ENCODE results near the gene SIGLEC12. TPM values are rescaled to one million over a fixed set of nuclear protein-coding genes. Genes with fewer than 3 reads are reported as not detected.

SIGLEC12 gene
- total and polyA plus RNA-seq, 9 of the 15 experiments (the other 6 are each of a cell fraction or from before 2014, with no cell fraction given) = 0.08 to 1.3 (median 0.54) TPM

GRCh38 chr19:51458899-51459505, 42.6 kb downstream of the SIGLEC12 start (continued):
- TF ChIP-seq PBX2 (CRISPR knock-in tag; IDR thresholded peaks at IDR 0.05; ENCODE audit: low read depth) (no peak), PBX2 (tag; conservative IDR thresholded peaks at IDR 0.05; ENCODE audit: low read depth) (no peak), DLX4 (CRISPR knock-in tag; IDR thresholded peaks at IDR 0.05) (no peak), ETV6 (IDR thresholded peaks at IDR 0.05; ENCODE audit: borderline replicate concordance in 1 of 2, low read depth in 2 of 2, low read length in 1 of 2) (no peak), ETV6 (CRISPR knock-in tag; IDR thresholded peaks at IDR 0.05; ENCODE audit: borderline replicate concordance) (no peak)

- intact Hi-C loops (cut with micrococcal nuclease) (no loop called here), in situ Hi-C loops (cut with MboI) (no loop called here)
- Histone ChIP-seq H3K9me1 (ENCODE audit: control insufficient read depth, insufficient read depth, low read length) (no peaks in the 10 kb centered on the region), H3K4me1 (replicated peaks in 1 of 2; ENCODE audit: control insufficient read depth in 2 of 2, insufficient read depth in 2 of 2, low read length in 2 of 2) (peaks cover 13 to 36% of the 10 kb centered on the region in 2 experiments; a peak in 4 of 5 replicates), H2AFZ (ENCODE audit: low read depth, low read length) (0 out of 2 replicates have a peak within 1 kb of the TSS, but pooled peaks have one; percentile 24), H3K27ac (ENCODE audit: extremely low read depth, low read depth, low read length) (no peak within 1 kb of the TSS), H4K20me1 (replicated peaks; ENCODE audit: control insufficient read depth, insufficient read depth, low read length) (no peaks in the 10 kb centered on the region), H3K4me3 (no peak within 1 kb of the TSS), H3K36me3 (ENCODE audit: control insufficient read depth, insufficient read depth, low read length) (no peaks in the 10 kb centered on the region), H3K9me3 (replicated peaks; ENCODE audit: control insufficient read depth, insufficient read depth, low read depth, low read length) (no peaks in the 10 kb centered on the region), H3K4me2 (ENCODE audit: insufficient read depth, low read length) (no peak within 1 kb of the TSS), H3K79me2 (ENCODE audit: control insufficient read depth, insufficient read depth, low read length) (no peaks in the 10 kb centered on the region), H3K27me3 (ENCODE audit: control insufficient read depth in 2 of 2, insufficient read depth in 2 of 2, low read length in 2 of 2) (no peaks in the 10 kb centered on the region), H3K9ac (ENCODE audit: insufficient read depth in 1 of 2, low read depth in 2 of 2, low read length in 2 of 2) (peak within 1 kb of the TSS in 1 of 2 experiments; percentile 23; a peak in 1 of 4 replicates)
- BruUV-seq (replicated peaks) = no TSS peak
- no peak for FAIRE-seq
- 47% methylated on average over 10 of the region's 10 CpGs for WGBS (ENCODE audit: insufficient coverage, low coverage, missing lambda C conversion rate)
- no peak for ATAC-seq
- ChIA-PET POLR2A (interaction anchor here (0.7 kb wide), 1 partner anchor 28 kb away, joined by 4 read pairs; no protein-coding TSS in a partner anchor), CTCF (ENCODE audit: low intra/inter-chr PET ratio) (no interaction called here)
- TF ChIP-seq RAD21 (CRISPR knock-in tag; conservative IDR thresholded peaks at IDR 0.05 in 1 of 2, IDR thresholded peaks at IDR 0.05 in 1 of 2) = no peak
- TF ChIP-seq RFX1 (IDR thresholded peaks at IDR 0.05) = no peak
- no peak for TF ChIP-seq KAT2B (IDR thresholded peaks at IDR 0.05; ENCODE audit: low read depth, low read length)
- no peak for DNase-seq (ENCODE audit: extremely low read depth in 1 of 4, low spot score in 3 of 4)
Observed at GRCh38 chr19:51458051-51458645, 43.5 kb downstream of the SIGLEC12 start, which contains the start of gene SIGLEC8. Gene SIGLEC8 (minus strand): TSS chr19:51458454. CDS start chr19:51458387, 67 bp downstream.

All from K562 (cell line).